Activated B cell treated with CpG ODN at 0.5 μM for 24 hours (primary cell): ENCODE data around the gene AKR1C4. TPM values are rescaled to one million over a fixed set of nuclear protein-coding genes. Genes with fewer than 3 reads are reported as not detected.
"Not testable (repeated sequence)": the region's sequence is repeated elsewhere in the genome, so short reads cannot be mapped to it uniquely, and the experiment has no call there.

Experiments used
- ATAC-seq: fragments of 200-7000 bp; cut with Tn5 transposase; one replicate; pipeline ENCODE4 v1.10.0; 2021; ENCODE audit warnings: low read depth, mild to moderate bottlenecking, moderate library complexity
- CTCF ChIA-PET: fragments of 350-600 bp; sonication (Branson Sonifier 250); formaldehyde crosslinking; loops from one replicate; lab custom pipeline; 2021; ENCODE audit warnings: antibody characterized with exemption; lab: Charles Lee
- POLR2A ChIA-PET: fragments of 350-600 bp; sonication (Branson Sonifier 250); formaldehyde crosslinking; loops from one replicate; lab custom pipeline; 2021; ENCODE audit warnings: antibody characterized with exemption; lab: Charles Lee
- DNase-seq: peaks from one replicate; pipeline ENCODE4 v3.0.0; 2022
- H3K27ac Mint-ChIP-seq: one replicate; pipeline ENCODE4 v1.8.0; 2020; ENCODE audit warnings: mixed read lengths
- H3K27me3 Mint-ChIP-seq: one replicate; pipeline ENCODE4 v1.8.0; 2021; ENCODE audit warnings: mixed read lengths
- H3K36me3 Mint-ChIP-seq: one replicate; pipeline ENCODE4 v1.8.0; 2021; ENCODE audit warnings: low read depth, mixed read lengths
- H3K4me1 Mint-ChIP-seq: one replicate; pipeline ENCODE4 v1.8.0; 2021; ENCODE audit warnings: mixed read lengths
- H3K4me3 Mint-ChIP-seq: one replicate; pipeline ENCODE4 v1.8.0; 2020; ENCODE audit warnings: mild to moderate bottlenecking, mixed read lengths
- H3K9me3 Mint-ChIP-seq: one replicate; pipeline ENCODE4 v1.8.0; 2020; ENCODE audit warnings: mixed read lengths
- CTCF ChIP-seq: fragments of 200-600 bp; IDR thresholded peaks from one replicate; pipeline ENCODE4 v1.8.0; 2022; ENCODE audit warnings: antibody characterized with exemption, mild to moderate bottlenecking
- intact Hi-C: fragments of 100-400 bp; cut with micrococcal nuclease; formaldehyde crosslinking; loops from one replicate; pipeline ENCODE4 v1.15.1; 2024
- total RNA-seq: library from RNA; stranded (reverse); gene quantifications from 2 replicates; pipeline ENCODE4 v1.2.3, GENCODE V29; 2022

AKR1C4 gene
- total RNA-seq, 1 donor from 2014 or later: not detected

GRCh38 chr10:5219262-5219661, 22.6 kb downstream of the AKR1C4 start:
- no peaks in the 10 kb centered on the region for H3K9me3 Mint-ChIP-seq

GRCh38 chr10:5222942-5223341, 26.3 kb downstream of the AKR1C4 start:
- H3K4me1 Mint-ChIP-seq, DNase-seq, intact Hi-C loops, POLR2A ChIA-PET, CTCF ChIA-PET, H3K27me3 Mint-ChIP-seq, H3K36me3 Mint-ChIP-seq, H3K4me3 Mint-ChIP-seq, H3K9me3 Mint-ChIP-seq, ATAC-seq, H3K27ac Mint-ChIP-seq: not testable (repeated sequence)

More at GRCh38 chr10:5219262-5219661, 22.6 kb downstream of the AKR1C4 start:
- no peak overlapping the region for H3K4me3 Mint-ChIP-seq
- ChIA-PET POLR2A (no interaction called here), CTCF (no interaction called here)
- H3K4me1 Mint-ChIP-seq: no peaks in the 10 kb centered on the region
- ATAC-seq (no peak), DNase-seq (no peak)
- no peaks in the 10 kb centered on the region for H3K36me3 Mint-ChIP-seq
- H3K27ac Mint-ChIP-seq: no peak overlapping the region
- TF ChIP-seq CTCF: no peak
- peaks cover 5% of the 10 kb centered on the region for H3K27me3 Mint-ChIP-seq
- intact Hi-C loops: no loop called here

GRCh38 chr10:5229019-5229418, 32.4 kb downstream of the AKR1C4 start:
- H3K36me3 Mint-ChIP-seq: no peaks in the 10 kb centered on the region
- peaks cover 2% of the 10 kb centered on the region for H3K9me3 Mint-ChIP-seq
- POLR2A ChIA-PET: no interaction called here

GRCh38 chr10:5233324-5233723, 36.7 kb downstream of the AKR1C4 start:
- intact Hi-C loops: no loop called here

More at GRCh38 chr10:5229019-5229418, 32.4 kb downstream of the AKR1C4 start:
- intact Hi-C loops: no loop called here
- no peak for ATAC-seq
- Mint-ChIP-seq H3K4me3 (no peak overlapping the region), H3K27me3 (peaks cover 3% of the 10 kb centered on the region), H3K4me1 (no peaks in the 10 kb centered on the region), H3K27ac (no peak overlapping the region)
- no peak for TF ChIP-seq CTCF
- DNase-seq: no peak
- CTCF ChIA-PET: no interaction called here

GRCh38 chr10:5234106-5234860, 37.6 kb downstream of the AKR1C4 start:
- H3K9me3 Mint-ChIP-seq: peaks cover 19% of the 10 kb centered on the region
- ATAC-seq: no peak
- no peak overlapping the region for H3K4me3 Mint-ChIP-seq
- no peaks in the 10 kb centered on the region for H3K27me3 Mint-ChIP-seq
- no peak for DNase-seq
- no peaks in the 10 kb centered on the region for H3K36me3 Mint-ChIP-seq
- ChIA-PET CTCF (no interaction called here), POLR2A (no interaction called here)
- intact Hi-C loops: no loop called here
- no peak overlapping the region for H3K27ac Mint-ChIP-seq
- no peak for TF ChIP-seq CTCF
- no peaks in the 10 kb centered on the region for H3K4me1 Mint-ChIP-seq

More at GRCh38 chr10:5233324-5233723, 36.7 kb downstream of the AKR1C4 start:
- DNase-seq (no peak), ATAC-seq (no peak)
- H3K9me3 Mint-ChIP-seq: peaks cover 19% of the 10 kb centered on the region
- POLR2A ChIA-PET: no interaction called here
- H3K27me3 Mint-ChIP-seq: no peaks in the 10 kb centered on the region
- no peaks in the 10 kb centered on the region for H3K4me1 Mint-ChIP-seq
- H3K27ac Mint-ChIP-seq: no peak overlapping the region
- TF ChIP-seq CTCF: no peak
- CTCF ChIA-PET: no interaction called here
- no peaks in the 10 kb centered on the region for H3K36me3 Mint-ChIP-seq
- H3K4me3 Mint-ChIP-seq: no peak overlapping the region

- DNase-seq, H3K4me1 Mint-ChIP-seq, intact Hi-C loops, H3K27me3 Mint-ChIP-seq, CTCF ChIA-PET, ATAC-seq, H3K4me3 Mint-ChIP-seq, POLR2A ChIA-PET, H3K36me3 Mint-ChIP-seq, H3K27ac Mint-ChIP-seq: not testable (repeated sequence)
- H3K9me3 Mint-ChIP-seq: peaks cover 17% of the 10 kb centered on the region
Measured at GRCh38 chr10:5237541-5237940, 40.9 kb downstream of the AKR1C4 start.
